ENCODE measurements around the gene MTARC1.

Gene MTARC1

DNA sequence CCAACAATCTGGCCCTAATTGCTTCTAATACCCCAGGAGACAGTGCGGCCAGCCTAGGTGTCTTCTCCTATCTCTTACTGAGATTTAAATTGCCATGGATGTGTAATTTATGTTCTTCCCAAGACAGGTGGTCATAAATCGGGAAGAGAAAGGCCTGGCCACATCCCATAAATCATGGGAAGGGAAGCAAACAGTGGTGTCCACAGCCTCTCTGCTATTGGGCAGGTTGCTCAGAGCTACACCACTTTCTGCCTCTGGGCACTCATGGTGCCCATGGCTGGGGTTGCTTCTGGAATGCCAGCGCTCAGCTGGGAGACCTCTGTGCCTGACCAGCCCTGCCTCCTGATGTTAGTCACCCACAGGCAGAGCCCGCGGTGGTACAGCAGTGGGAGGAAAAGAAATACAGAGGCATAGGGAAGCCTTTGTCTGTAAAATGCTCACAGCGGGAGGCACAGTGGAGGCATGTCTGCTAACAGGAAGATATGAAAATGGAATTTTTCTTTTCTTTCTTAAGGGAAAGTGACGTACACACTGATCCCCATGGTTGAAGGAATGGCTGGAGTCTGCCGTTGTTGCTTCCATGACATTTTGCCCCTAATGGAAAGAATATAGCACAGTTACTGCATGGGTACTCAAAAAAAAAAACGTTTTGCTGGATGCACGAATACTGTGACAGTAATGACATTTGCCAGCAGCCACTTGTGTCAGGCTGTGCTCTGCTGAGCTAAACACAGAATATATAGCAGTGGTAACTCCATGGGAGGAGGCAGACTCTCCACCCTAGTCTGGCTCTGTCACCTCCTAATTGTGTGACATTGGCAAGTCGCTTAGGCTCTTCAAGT, 21.9 kb downstream of the MTARC1 start:
- no peak for DNase-seq

DNA sequence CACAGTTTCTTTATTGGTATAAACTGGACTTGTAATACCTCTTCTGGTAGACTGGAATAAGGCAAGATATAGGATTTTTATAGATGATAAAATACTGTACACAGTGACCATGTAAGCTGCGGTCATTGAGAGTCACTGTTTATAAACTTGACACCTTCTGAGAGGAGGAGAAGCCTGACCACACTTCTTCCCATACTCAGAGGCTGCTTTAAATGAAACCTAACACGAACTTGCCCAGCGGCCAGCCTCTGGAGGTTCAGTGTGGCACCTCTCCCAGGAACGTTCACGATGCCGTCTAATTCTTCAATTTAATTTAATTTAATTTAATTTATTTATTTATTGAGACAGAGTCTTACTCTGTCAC, 22.5 kb downstream of the MTARC1 start:
- no peak for DNase-seq

DNA sequence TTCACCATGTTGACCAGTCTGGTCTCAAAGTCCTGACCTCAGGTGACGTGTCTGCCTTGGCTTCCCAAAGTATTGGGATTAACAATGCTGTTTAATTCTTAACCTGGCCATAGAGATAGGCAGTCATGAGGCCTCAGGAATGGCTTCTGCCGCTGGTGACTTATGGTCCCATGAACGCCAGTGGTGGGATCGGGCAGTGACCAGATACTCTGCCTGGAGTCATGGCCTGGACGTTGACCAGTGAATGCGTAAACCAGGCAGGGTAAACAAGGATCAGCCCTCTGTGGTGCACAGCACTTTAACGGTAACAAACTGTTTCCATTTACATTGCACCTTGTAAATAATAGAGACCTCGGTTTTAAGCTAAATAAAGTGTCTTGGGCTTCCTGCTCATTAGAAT, 23.0 kb downstream of the MTARC1 start:
- DNase-seq: no peak

DNA sequence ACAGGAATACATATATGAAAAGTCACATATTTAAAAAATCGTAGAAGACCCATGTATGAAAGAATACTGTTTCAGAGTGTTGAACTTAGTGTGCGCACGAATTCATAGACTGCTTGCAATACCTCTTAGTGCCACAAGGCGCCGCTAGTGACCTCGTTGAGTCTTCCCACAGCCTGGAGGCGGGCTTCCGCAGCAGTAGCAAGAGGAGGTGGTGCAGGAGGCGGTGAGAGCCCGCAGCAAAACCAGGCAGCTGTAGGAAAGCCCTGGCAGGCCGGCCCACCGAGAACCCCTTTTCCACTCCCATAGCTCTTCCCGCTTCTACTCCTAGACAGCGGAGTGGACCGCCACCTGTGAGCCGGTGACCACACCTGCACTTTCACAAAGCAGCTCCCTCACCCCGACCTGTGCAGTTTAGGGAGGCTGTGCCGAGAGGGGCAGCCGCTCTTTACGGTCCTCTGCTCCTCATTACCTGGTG, 23.5 kb downstream of the MTARC1 start:
- peak; percentile 2 for DNase-seq

DNA sequence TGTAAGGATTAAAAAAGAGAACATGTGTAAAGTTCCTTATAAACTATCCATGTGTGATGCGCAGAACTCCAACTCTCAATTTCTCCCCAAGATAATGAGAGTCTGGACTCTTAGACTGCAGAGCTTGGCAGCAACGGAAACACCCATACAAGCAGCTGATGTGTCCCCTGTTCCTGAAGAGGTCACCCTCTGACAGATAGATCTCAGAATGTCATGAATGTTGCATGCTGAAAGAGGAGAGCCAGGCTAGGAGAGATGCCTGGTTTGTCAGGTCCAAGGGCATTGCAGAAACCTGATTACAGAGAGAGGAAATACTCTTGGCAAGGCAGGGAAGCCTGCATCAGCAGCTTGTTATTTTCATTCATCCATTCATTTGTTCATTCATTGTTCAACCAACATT, 24.2 kb downstream of the MTARC1 start:
- no peak for DNase-seq

DNA sequence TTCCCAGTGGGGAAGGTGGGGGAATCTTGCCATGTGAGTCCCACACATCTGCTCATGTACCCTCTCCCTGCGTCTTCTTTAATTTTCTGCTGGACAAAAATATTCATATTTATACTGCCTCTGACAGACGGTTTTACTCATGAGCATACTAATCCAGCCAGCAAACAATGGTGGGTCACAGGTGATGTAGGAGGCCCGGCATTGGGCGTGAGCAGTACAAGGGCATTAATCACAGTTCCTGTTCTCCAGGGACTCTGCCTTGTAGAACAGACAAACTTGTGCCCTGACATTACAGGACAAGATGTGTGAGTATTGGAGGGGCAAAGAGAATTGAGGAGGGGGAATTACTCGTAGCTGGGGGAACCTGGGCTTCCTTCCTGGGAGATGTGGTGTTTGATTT, 25.0 kb downstream of the MTARC1 start:
- DNase-seq: no peak

DNA sequence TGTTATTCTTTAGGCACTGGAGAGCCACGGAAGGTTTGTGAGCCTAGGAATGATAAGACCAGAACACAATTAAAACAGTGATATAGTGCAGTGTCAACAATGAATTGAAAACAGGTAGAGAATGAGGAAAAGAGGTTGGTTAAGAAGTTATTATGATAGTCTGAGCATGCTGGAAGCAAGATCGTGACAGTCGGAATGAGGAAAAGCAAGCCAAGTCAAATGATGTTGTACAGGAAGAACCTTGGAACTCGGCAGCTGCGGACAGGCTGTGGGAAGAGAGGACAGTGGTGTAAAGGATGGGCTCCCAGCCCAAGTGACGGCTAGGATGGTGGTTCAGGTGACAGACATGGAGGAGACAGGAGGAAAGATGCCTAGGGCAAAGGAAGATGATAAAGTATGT, 25.6 kb downstream of the MTARC1 start:
- DNase-seq: no peak

DNA sequence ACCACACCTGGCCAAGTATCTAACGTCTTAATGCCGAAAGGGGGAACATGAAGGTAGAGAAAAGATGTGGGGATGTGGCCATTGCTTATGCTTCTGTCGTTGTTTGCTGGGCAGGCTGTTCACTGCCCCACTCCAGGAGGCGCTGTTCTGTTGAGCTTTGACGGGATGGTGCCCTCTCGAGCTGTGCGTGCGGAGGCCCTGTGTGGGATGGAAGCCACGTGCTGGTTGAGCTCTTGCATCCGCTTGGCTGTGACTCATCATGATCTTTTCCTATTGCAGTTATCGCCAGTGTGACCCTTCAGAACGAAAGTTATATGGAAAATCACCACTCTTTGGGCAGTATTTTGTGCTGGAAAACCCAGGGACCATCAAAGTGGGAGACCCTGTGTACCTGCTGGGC, 26.3 kb downstream of the MTARC1 start:
- DNase-seq: no peak

DNA sequence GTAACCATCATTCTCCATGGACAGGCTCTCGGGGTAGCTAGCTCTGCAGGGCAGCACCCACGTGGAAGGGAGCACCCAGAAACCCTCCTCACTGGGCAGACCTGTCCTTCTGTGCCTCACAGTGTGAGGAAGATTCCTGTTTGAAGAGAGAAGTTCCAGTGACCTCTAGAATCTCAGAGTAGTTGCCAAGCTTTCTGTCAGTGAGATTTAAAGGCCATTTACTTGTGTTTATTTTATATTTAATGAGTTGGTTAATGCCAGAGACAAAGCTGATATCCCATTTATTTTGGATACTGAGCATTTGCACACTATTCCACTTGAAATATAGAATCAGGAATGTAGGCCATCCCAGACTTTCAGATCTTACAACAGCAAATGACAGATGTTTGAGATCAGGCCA, 28.7 kb downstream of the MTARC1 start:
- DNase-seq: no peak

DNA sequence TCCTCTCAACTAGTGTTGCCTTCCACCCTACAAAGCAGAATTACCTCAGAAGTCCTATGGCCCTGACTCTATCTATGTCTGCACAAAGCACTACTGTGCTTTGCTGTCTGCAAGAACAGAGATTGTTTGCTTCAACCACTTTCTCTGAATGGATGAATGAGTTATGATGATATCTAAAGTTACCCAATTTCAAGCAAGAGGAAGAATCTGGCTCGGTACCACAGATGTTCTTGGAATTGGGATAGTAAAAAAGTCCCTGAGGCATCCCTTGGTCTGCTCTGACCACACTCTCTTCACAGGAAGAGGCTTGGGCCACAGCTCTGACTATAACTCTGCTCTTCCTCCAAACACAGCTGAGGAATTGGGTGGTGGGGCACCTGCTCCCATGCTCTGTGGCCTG, 31.2 kb downstream of the MTARC1 start:
- DNase-seq: peak; percentile 35

DNA sequence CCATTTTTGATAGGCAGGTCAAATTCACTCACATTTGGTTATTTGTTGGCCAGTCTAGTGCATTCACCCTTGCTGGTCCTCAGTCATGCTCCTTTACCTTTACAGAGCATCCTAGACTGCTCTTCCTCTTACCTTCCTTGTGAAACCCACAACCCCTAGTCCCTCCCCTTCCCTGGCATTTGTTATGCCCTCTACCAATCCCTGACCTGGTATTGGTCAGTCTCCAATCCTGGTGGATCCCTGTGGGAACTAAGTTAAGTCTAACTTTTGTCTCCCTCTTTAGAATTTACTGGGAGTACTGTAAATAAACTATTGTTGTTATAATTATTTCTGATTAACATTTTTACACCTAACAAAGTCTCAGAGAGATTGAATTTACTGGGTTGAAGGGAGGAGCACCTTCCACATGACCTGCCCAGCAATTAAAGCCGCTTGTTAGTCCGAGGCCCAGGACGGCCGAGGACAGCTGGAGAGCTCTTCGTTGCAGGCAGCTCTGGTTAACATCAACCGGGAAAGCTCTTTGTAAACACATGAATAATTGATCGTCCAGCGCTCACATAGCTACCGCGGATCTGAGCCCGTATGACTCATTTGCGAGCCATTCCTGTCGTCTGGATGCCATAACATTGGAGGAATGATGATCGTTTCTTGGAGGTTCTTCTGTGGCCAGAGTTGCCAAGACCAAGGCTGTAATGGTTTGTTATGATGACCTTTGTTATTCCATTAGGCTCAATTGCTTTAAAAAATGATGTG, 31.9 kb downstream of the MTARC1 start:
- DNase-seq: no peak

DNA sequence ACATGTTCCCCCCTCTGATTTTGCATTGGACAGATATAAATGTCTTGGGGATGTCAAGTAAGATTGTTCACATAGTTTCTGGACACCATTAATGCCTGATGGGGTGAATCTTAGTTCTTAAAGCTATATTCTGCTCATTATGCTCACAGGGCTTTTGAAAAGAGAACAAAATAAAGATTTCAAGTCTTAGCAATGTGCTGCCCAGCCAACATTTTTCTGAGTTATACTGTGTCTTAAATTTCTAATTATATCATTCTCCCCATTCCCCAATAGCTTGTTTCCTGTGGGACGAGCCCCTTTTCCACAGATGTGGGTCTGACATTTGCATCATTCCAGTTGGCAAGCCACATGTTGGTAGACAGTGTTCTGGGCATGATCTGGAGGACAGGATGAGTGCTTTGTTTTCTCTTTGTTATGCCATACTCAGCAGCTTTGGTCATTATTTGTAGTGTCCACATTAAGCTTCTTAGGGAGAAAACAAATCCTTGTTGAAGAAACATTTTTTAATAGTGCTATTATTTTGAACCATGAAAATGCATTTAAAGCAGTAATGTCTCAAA, 32.8 kb downstream of the MTARC1 start:
- DNase-seq: no peak

DNA sequence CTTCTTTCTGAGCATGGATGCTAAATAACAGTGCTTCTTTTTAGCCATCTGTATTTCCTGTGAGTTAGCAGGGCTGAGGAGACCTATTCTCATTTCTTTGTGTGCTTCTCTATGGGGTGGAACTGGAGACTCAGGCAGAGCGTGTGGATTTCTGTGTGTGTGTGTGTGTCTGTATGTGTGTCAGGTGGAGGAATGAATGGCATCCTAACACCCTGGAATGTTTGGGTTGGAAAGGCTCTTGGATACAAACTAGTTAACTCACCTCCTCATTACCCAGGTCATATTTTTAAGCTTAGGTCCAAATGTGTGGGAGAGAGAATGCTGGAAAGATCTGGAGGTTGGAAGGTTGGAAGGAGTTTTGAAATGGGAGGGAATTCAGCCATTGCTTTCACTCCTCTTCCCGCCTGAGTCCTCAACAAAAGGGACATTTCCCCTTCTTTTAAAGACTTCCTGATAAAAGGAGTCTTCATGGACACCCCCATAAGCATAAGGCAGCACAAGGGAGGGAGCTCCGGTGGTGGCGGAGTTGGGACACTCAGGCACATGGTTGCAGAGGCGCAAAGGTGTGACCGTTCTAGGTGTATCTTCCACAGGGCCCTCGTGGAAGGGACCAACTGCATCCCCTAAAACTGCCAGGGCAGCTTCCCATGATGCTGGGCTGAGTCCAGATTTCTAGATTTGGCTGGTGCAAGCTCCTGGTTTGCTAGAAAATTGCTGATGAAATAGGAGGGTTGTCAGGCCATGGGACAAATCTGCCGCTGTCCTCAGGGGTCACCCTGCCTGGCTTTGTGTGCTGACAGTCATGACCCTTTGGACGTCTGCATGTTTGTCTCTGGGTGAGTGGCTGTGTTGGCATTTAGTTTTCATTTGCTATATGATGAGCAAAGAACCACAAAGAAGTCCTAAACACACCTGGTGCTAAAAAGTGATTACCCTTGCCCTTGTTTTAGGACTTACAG, 37.6 kb downstream of the MTARC1 start:
- DNase-seq: no peak

DNA sequence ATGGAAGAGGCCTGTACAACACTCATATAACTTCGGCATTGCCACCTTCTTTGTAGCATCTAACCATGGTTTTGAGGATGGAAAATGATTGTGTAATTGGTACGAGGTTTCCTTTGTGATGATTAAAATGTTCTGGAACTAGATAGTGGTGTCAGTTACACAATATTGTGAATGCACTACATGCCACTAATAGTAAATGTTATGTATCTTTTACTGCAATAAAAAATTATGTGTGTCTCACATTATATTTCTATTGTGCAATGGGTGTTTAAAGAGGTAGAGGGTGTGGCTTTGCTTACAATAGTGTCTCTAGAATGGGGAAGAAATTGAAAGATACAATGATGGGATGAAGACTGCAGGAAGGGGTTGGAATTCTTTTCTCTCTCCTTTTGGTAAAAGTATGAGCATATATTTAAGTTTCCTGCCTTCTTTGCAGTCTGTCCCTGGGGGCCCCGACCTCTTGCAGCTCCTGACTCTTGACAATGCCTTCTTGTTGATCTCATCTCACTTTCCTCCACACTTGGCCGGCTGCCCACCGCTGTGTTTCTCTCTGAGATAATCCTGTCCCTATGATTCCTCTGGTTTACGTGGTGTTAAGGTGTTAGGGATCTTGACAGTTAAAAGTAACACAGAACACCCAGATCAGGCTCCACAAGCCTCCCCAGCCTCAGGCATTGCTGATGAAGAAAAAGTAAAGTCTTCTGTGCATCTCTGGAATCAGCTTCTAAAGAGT, 39.3 kb downstream of the MTARC1 start:
- DNase-seq: peak; percentile 17

DNA sequence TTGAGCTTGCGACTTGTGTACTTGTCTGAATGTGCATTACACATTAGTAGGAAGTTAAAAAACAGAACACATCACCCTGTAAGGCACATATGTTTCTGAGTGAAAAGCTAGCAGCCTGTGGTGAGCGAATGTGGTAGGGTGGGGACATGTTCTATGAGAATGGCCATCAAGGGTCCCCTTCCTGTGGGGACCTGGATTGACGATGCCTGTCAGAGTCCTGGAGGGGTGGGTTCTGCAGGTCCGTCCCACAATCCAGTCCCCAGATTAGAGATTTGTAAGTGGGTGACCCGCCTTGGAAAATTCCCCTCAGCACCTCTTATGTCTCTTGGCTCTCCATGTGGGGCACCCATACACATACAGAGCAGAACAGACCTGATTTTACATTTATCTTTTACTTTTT, 40.0 kb downstream of the MTARC1 start:
- DNase-seq: no peak

DNA sequence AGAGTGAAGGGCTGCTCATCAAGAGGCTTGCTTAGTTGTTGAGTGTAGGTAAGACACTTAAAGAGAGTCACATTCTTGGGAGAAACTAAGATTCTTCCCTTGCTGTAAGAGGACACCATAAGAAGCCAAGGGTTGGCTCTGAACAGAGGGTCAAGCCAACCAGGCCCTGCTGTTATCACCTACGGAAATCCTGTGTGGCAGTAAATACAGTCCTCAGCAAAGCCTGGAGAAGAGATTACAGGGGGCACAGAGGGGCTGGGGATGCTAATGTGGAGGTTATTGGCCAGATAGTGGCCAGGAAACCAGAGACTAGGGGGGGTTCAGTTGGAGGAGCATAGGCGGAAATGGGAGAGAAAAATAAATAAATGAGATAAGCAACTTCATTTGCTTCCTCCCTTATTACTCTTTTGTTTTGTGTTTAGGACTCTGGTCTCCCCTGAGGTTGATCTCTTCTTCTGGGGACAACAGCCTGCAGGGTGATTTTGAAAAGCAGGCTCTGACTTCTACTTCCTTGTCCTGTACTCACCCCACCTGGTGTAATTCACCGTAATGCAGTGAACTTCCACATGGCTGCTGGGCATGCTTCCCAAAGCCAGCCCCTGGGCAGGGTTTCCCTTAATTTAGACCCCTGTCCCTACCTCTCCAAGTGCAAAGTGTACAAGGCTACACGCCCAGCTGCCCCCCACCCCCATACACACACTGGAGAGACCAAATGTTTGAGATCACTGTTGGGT, 40.9 kb downstream of the MTARC1 start:
- DNase-seq: no peak

DNA sequence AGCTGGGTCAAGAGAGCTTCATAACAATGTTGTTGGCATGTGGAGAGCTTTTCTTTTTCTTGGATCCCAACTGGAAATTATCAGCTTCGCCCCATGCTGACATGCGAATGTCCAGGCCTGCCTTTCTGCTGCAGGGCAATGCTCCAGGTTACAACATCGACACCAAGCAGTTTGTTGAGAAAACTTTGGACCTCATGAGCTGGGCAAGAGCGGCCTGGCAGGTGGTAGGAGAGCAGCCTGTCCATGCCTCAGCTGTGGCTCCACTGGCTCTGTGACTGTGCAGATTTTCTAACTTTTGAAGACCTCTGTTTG, 41.4 kb downstream of the MTARC1 start:
- no peak for DNase-seq

DNA sequence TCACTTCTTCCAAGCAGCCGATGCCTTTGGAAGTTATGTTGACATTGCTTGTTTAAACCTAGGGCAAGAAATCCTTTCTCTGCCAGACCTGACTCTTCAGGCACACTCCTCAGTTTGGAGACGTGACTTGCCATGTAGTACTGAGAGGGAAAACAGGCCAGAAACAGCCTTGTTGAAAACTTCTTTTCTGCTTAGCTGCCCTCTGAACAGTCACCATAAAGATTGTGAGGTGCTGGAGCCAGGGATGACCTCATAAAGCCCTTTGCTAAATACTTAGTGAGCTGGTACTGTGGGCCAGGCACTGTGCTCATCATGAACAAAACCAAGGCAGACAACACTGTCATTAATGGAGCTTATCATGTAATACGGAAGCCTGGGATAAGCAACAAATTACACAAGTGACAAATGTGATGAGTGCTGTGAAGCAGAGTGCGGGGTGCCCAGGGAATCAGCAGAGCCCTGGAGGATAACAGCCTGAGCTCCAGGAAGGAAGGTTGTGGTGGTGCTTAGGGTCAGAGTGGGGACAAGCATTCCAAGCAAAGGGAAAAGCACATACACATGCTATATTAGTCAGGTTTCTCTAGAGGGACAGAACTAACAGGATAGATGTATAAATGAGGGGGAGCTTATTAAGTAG, 42.4 kb downstream of the MTARC1 start:
- DNase-seq: no peak

DNA sequence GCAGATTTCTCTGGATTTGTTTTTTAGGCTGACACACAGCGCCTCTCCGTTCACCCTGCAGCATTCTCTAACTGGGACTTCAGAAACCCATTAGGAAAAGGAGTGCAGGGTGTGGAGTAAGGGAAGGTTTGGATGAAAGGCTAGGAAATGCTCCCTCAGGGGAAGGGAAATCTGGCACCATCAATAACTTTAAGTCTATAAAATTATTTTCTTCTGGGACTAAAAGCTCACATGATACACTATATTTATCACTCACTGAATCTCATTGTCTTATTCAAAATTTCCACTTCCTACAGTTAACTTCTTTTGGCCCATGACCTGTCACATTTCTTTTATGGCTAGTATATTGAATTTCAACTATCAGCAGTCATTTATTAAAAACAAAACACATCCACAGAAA, 46.7 kb downstream of the MTARC1 start:
- DNase-seq: no peak

DNA sequence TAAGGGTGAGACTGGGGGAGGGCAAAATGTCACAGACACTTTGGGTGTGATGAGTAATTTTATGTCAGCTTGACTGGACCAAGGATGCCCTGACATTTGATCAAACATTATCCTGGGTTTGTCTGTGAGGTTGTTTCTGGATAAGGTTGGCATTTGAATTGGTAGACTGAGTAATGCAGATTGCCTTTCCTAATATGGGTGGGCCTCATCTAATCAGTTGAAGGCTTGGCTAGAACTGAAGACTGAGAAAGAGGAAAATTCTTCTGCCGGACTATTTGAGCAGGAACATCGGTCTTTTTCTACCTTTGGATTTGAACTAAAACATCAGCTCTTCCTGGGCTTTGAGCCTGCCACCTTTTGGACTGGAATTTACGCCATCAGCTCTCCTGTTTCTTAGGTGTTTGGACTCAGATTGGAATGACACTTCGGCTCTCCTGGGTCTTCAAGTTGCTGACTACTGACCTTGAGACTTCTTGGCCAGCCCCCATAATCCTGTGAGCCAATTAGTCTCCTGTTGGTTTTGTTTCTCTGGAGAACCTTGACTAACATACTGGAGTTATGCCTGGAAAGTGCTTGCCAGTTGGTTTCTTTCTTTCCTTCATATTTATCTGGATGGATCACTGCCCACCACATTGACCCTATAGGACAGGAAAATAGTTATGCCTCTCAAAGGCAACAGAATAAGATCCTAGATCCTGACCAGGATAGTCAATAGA, 47.6 kb downstream of the MTARC1 start:
- no peak for DNase-seq

All from GF-D8 (cell line).